Measurements from ENCODE around the gene GRIA2. TPM values are rescaled to one million over a fixed set of nuclear protein-coding genes. Genes with fewer than 3 reads are reported as not detected.

GRIA2 gene
- total RNA-seq, 4 donors from 2014 or later, result 10.0 to 64.5 (median 36.6) TPM

- Histone ChIP-seq H3K27me3 (peaks cover 0 to 17% of the 10 kb centered on the region in 2 donors), H3K27ac (peak overlapping the region; percentile 64 to 83), H3K4me3 (peak overlapping the region; percentile 36 to 38), H3K4me1 (no peaks in the 10 kb centered on the region), H3K9me3 (no peaks in the 10 kb centered on the region), H3K36me3 (no peaks in the 10 kb centered on the region)
- intact Hi-C loops (cut with DNase I; ENCODE audit: low total_unique reads), result no loop called here
- TF ChIP-seq CTCF (IDR thresholded peaks at IDR 0.05) (peak in 1 of 4 experiments; percentile 4), POLR2A (IDR thresholded peaks at IDR 0.05) (peak in 1 of 2 donors; percentile 4)
- peak; percentile 41 to 52 for DNase-seq
Observed at GRCh38 chr4:157221895-157222770, 1.6 kb downstream of the GRIA2 start.

GRCh38 chr4:157222771-157223160 is 2.2 kb downstream of the GRIA2 start:
- Histone ChIP-seq H3K4me3 (peak overlapping the region; percentile 36 to 38), H3K27me3 (peaks cover 0 to 17% of the 10 kb centered on the region in 2 donors)
- DNase-seq, result peak in 1 of 2 donors; percentile 16

GRCh38 chr4:157223456-157223855 is 2.9 kb downstream of the GRIA2 start:
- no peak overlapping the region for H3K4me3 ChIP-seq
- H3K27me3 ChIP-seq, result peaks cover 0 to 17% of the 10 kb centered on the region in 2 donors
- H3K4me1 ChIP-seq, result no peaks in the 10 kb centered on the region
- no peak for DNase-seq
- intact Hi-C loops (cut with DNase I; ENCODE audit: low total_unique reads), result no loop called here
- no peaks in the 10 kb centered on the region for H3K9me3 ChIP-seq
- TF ChIP-seq POLR2A (IDR thresholded peaks at IDR 0.05) (no peak), CTCF (IDR thresholded peaks at IDR 0.05) (no peak)
- peak overlapping the region; percentile 64 to 83 for H3K27ac ChIP-seq
- no peaks in the 10 kb centered on the region for H3K36me3 ChIP-seq

More at GRCh38 chr4:157222771-157223160, 2.2 kb downstream of the GRIA2 start:
- Histone ChIP-seq H3K4me1 (no peaks in the 10 kb centered on the region), H3K9me3 (no peaks in the 10 kb centered on the region), H3K36me3 (no peaks in the 10 kb centered on the region), H3K27ac (peak overlapping the region; percentile 64 to 83)
- intact Hi-C loops (cut with DNase I; ENCODE audit: low total_unique reads), result no loop called here
- no peak for TF ChIP-seq CTCF (IDR thresholded peaks at IDR 0.05)
- TF ChIP-seq POLR2A (IDR thresholded peaks at IDR 0.05), result no peak

- Histone ChIP-seq H3K36me3 (no peaks in the 10 kb centered on the region), H3K4me1 (no peaks in the 10 kb centered on the region), H3K4me3 (no peak overlapping the region), H3K9me3 (no peaks in the 10 kb centered on the region), H3K27me3 (peaks cover 0 to 17% of the 10 kb centered on the region in 2 donors), H3K27ac (peak overlapping the region in 1 of 2 donors; percentile 83)
- no peak for TF ChIP-seq CTCF (IDR thresholded peaks at IDR 0.05)
- no peak for DNase-seq
- intact Hi-C loops (cut with DNase I; ENCODE audit: low total_unique reads), result no loop called here
Observed at GRCh38 chr4:157225096-157225495, 4.6 kb downstream of the GRIA2 start.

GRCh38 chr4:157226035-157226434 is 5.5 kb downstream of the GRIA2 start:
- Histone ChIP-seq H3K27me3 (peaks cover 0 to 17% of the 10 kb centered on the region in 2 donors), H3K27ac (peak overlapping the region in 1 of 2 donors; percentile 83), H3K9me3 (no peaks in the 10 kb centered on the region), H3K4me3 (no peak overlapping the region), H3K4me1 (no peaks in the 10 kb centered on the region), H3K36me3 (no peaks in the 10 kb centered on the region)
- DNase-seq, result no peak
- intact Hi-C loops (cut with DNase I; ENCODE audit: low total_unique reads), result no loop called here
- TF ChIP-seq POLR2A (IDR thresholded peaks at IDR 0.05) (no peak), CTCF (IDR thresholded peaks at IDR 0.05) (peak in 1 of 4 experiments; percentile 4)
